ENCODE measurements around the gene ANGPTL2.

The ANGPTL2 gene

DNA sequence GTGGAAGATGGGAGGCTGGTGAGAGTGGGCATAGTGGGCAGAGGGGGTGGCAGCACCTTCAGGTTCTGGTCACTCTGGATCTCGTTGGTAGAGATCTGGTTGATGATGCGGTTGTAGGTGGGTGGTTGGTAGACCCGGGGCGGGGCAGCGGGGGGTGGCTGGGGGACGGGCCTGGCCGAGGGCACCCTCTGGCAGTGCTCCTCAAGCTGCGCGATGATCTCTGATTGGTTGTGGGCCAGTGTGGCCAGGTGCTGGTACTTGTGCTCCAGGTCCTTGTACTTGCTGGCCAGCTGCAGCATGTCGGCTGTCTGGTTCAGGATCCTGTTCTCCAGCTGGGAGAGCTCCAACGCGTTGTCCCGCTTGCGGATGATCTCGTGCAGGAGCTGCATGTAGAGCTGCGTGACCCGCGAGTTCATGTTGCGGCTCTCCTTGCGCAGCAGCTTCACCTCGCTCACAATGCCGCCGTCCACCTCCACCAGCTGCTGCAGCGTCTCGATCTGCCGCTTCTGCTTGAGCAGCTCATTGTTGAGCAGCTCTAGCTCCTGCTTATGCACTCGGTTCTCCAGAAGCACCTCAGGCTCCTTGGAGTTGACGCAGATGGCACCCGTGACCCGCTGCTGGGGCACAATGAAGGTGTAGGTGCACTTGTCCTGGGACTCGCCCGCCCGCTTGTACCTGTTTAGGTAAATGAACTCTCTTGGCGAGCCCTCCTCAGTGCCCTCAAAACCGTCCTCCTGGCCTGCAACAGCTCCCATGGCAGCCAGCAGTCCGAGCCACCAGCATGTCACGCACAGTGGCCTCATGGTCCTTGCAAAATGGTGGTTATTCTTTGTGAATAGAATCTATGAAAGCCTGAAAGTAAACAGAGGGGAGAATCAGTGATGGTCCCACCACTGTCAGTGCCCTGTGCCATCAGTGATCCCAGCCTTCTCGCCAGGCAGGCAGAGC, 14.2 kb downstream of the ANGPTL2 start:
- H3K9ac ChIP-seq (ENCODE audit: low read depth, low read length): no peak overlapping the region
- H3K27me3 ChIP-seq (ENCODE audit: insufficient read depth, low read length): no peaks in the 10 kb centered on the region
- peaks cover 6% of the 10 kb centered on the region; the same call in 1 of the 2 replicates for H3K36me3 ChIP-seq (ENCODE audit: insufficient read depth, low read depth, low read length)
- H3K4me3 ChIP-seq (ENCODE audit: low read length): no peak overlapping the region
- H3K4me1 ChIP-seq (ENCODE audit: insufficient read depth, low read length): peaks cover 19% of the 10 kb centered on the region
- no peaks in the 10 kb centered on the region for H3K9me3 ChIP-seq (ENCODE audit: insufficient read depth, low read depth, low read length)
- no peak overlapping the region for H3K27ac ChIP-seq (ENCODE audit: low read length)

DNA sequence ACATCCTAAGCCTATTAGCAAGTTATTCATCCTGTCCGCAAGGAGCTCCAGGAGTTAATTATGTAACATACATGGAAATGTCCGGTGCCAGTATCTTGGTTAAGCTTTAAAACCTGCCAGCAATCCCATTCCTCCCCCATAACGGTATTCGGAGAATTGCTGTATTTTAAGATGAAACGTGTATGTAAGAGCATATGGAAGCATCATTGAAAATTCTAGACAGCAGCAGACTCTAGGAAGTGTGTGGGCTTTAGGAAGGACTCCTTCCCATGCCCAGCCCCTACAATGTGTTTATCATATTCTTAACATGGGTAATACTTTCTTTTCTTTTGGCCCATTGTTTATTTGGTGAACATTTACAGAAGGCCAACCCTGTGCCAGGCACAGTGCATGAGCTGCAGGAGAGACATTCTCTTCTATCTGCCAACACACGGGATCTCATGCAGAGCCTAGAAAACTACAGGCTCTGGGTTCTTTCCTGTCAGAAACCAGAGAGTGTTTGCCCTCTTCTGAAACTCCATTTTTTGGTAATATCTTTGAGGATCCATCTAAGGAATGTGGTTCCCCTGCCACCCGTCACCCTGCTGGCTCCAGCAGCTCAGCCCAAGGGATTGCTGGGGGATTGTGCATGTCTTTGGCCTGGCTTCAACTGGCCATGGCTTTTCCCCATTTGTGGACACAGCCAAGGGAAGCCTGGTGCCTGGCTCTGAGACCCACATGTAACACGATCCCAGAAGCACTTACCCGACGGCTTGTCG, 15.1 kb downstream of the ANGPTL2 start:
- Histone ChIP-seq H3K27ac (ENCODE audit: low read length) (no peak overlapping the region), H3K9ac (ENCODE audit: low read depth, low read length) (no peak overlapping the region), H3K4me3 (ENCODE audit: low read length) (no peak overlapping the region), H3K9me3 (ENCODE audit: insufficient read depth, low read depth, low read length) (no peaks in the 10 kb centered on the region), H3K4me1 (ENCODE audit: insufficient read depth, low read length) (peaks cover 12% of the 10 kb centered on the region), H3K36me3 (ENCODE audit: insufficient read depth, low read depth, low read length) (peaks cover 6% of the 10 kb centered on the region; the same call in 1 of the 2 replicates), H3K27me3 (ENCODE audit: insufficient read depth, low read length) (no peaks in the 10 kb centered on the region)

GRCh38 chr9:127106466-127106855, 16.0 kb downstream of the ANGPTL2 start:
- Histone ChIP-seq H3K36me3 (ENCODE audit: insufficient read depth, low read depth, low read length) (peaks cover 6% of the 10 kb centered on the region; the same call in 1 of the 2 replicates), H3K9ac (ENCODE audit: low read depth, low read length) (no peak overlapping the region), H3K9me3 (ENCODE audit: insufficient read depth, low read depth, low read length) (no peaks in the 10 kb centered on the region), H3K27ac (ENCODE audit: low read length) (no peak overlapping the region), H3K4me3 (ENCODE audit: low read length) (no peak overlapping the region), H3K27me3 (ENCODE audit: insufficient read depth, low read length) (no peaks in the 10 kb centered on the region), H3K4me1 (ENCODE audit: insufficient read depth, low read length) (peaks cover 6% of the 10 kb centered on the region)

DNA sequence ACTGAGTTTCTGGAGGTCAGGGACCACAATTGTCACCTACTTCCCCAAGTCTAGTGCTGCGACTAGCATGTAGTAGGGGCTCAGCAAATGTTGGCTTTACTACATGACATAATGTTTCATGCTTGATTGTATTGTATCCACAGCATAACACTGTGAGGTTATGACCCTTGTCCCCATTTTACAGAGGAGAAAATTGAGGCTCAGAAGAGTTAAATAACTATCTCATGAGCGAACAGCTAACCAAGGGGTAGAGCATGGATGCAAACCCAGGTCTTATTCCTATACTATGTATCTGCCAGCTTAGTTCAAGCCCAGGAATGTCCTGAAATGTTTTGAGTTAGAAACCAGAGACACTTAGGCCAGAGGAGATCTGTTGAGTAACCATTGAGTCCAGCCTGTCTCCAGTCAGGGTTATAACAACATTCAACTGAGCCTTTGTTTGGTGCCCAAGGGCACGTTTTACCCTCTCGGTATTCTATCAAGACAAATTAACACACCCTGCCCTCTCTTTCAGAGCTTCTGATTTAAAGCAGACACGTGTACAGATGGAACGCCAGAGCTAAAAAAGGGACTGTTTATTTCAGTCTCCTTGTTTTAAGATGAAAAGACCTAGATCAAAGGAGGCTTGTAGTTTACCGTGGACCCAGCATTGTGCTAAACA, 16.5 kb downstream of the ANGPTL2 start:
- Histone ChIP-seq H3K27ac (ENCODE audit: low read length) (no peak overlapping the region), H3K27me3 (ENCODE audit: insufficient read depth, low read length) (no peaks in the 10 kb centered on the region), H3K4me1 (ENCODE audit: insufficient read depth, low read length) (0 out of 2 replicates have a peak, but pooled peaks cover 1% of the 10 kb centered on the region), H3K4me3 (ENCODE audit: low read length) (no peak overlapping the region), H3K9ac (ENCODE audit: low read depth, low read length) (no peak overlapping the region), H3K9me3 (ENCODE audit: insufficient read depth, low read depth, low read length) (no peaks in the 10 kb centered on the region), H3K36me3 (ENCODE audit: insufficient read depth, low read depth, low read length) (peaks cover 6% of the 10 kb centered on the region; the same call in 1 of the 2 replicates)

GRCh38 chr9:127104581-127105311, 17.7 kb downstream of the ANGPTL2 start:
- Histone ChIP-seq H3K4me1 (ENCODE audit: insufficient read depth, low read length) (no peaks in the 10 kb centered on the region), H3K9me3 (ENCODE audit: insufficient read depth, low read depth, low read length) (no peaks in the 10 kb centered on the region), H3K4me3 (ENCODE audit: low read length) (no peak overlapping the region), H3K9ac (ENCODE audit: low read depth, low read length) (no peak overlapping the region), H3K27ac (ENCODE audit: low read length) (no peak overlapping the region), H3K27me3 (ENCODE audit: insufficient read depth, low read length) (no peaks in the 10 kb centered on the region), H3K36me3 (ENCODE audit: insufficient read depth, low read depth, low read length) (peaks cover 6% of the 10 kb centered on the region; the same call in 1 of the 2 replicates)

GRCh38 chr9:127102788-127103187, 19.6 kb downstream of the ANGPTL2 start:
- H3K27me3 ChIP-seq (ENCODE audit: insufficient read depth, low read length): no peaks in the 10 kb centered on the region
- no peaks in the 10 kb centered on the region for H3K4me1 ChIP-seq (ENCODE audit: insufficient read depth, low read length)
- H3K9me3 ChIP-seq (ENCODE audit: insufficient read depth, low read depth, low read length): no peaks in the 10 kb centered on the region
- H3K9ac ChIP-seq (ENCODE audit: low read depth, low read length): no peak overlapping the region
- H3K4me3 ChIP-seq (ENCODE audit: low read length): no peak overlapping the region
- H3K36me3 ChIP-seq (ENCODE audit: insufficient read depth, low read depth, low read length): peaks cover 6% of the 10 kb centered on the region; the same call in 1 of the 2 replicates
- no peak overlapping the region for H3K27ac ChIP-seq (ENCODE audit: low read length)

GRCh38 chr9:127102176-127102575, 20.3 kb downstream of the ANGPTL2 start:
- Histone ChIP-seq H3K4me1 (ENCODE audit: insufficient read depth, low read length) (no peaks in the 10 kb centered on the region), H3K36me3 (ENCODE audit: insufficient read depth, low read depth, low read length) (peaks cover 6% of the 10 kb centered on the region; the same call in 1 of the 2 replicates), H3K4me3 (ENCODE audit: low read length) (no peak overlapping the region), H3K27ac (ENCODE audit: low read length) (no peak overlapping the region), H3K27me3 (ENCODE audit: insufficient read depth, low read length) (no peaks in the 10 kb centered on the region), H3K9ac (ENCODE audit: low read depth, low read length) (no peak overlapping the region), H3K9me3 (ENCODE audit: insufficient read depth, low read depth, low read length) (no peaks in the 10 kb centered on the region)

DNA sequence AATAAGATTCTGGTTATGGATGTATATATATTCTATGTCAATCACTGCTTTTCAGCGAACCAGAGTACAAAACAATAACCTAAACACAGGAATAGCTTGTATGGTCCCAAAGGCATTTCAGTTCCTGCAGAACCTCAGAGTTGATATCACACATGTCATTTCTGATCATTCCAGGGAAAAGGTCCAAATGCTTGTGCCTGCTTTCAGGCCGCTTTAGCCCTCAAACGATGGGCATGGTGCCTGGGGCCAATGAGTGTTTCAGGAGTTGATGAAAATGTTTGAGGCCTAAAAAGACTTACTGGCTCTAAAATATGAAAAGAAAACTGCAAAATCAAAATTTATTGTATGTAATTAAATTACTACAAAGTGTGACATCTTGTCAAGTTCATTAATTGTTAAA, 22.8 kb downstream of the ANGPTL2 start:
- Histone ChIP-seq H3K4me3 (ENCODE audit: low read length) (no peak overlapping the region), H3K27ac (ENCODE audit: low read length) (no peak overlapping the region), H3K4me1 (ENCODE audit: insufficient read depth, low read length) (no peaks in the 10 kb centered on the region), H3K27me3 (ENCODE audit: insufficient read depth, low read length) (no peaks in the 10 kb centered on the region), H3K9ac (ENCODE audit: low read depth, low read length) (no peak overlapping the region), H3K9me3 (ENCODE audit: insufficient read depth, low read depth, low read length) (no peaks in the 10 kb centered on the region), H3K36me3 (ENCODE audit: insufficient read depth, low read depth, low read length) (no peaks in the 10 kb centered on the region)

DNA sequence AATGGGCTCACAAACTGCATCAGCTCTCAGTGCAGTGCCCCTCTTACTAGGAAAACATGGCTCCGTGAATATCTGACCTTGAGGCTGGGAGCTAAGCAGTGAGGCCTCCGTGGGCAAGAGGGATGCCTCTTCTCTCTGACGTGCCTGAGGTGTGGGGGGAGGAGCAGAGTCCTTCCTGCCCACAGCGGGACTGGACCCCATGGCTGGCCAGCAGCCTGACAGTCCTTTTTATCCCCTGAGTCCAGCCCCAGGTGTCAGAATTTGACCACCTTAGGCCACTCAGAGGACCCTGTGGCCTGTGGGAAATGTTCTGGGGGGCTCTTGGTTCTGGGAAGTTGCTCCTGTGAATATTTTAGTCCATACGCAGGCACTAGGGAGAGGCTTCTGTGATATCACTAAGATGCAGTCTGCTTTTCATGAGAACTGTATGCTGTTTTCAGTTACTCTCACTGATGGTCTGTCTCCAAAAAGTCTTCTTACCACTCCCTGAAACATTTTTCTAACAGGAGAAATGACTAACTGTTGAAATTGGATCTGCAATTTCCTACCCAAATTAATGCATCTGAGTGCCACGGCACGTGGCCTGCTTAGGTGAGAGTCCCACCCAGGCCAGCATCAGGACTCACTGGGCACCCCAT, 23.4 kb downstream of the ANGPTL2 start:
- Histone ChIP-seq H3K9me3 (ENCODE audit: insufficient read depth, low read depth, low read length) (no peaks in the 10 kb centered on the region), H3K27me3 (ENCODE audit: insufficient read depth, low read length) (no peaks in the 10 kb centered on the region)

DNA sequence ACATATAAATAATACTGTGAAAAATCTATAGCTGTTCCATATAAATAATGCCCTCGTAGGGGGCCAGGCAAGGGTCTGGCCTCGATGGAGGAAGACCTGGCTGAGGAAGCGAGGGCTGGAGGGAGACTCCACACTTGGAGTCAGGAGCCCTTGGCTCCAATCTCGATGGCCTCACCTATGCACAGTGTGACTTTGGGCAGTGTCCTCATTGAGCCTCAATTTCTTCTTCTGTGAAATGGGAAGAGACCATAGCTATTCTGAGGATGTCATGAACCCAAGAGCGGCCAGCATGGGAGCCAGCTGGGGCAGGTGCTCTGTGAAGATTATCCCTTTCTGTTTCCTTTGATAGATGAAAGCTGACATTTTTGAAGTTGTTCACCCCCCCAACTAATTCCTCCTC, 24.8 kb downstream of the ANGPTL2 start:
- Histone ChIP-seq H3K27me3 (ENCODE audit: insufficient read depth, low read length) (no peaks in the 10 kb centered on the region), H3K9ac (ENCODE audit: low read depth, low read length) (no peak overlapping the region), H3K4me3 (ENCODE audit: low read length) (no peak overlapping the region), H3K9me3 (ENCODE audit: insufficient read depth, low read depth, low read length) (no peaks in the 10 kb centered on the region), H3K27ac (ENCODE audit: low read length) (no peak overlapping the region), H3K36me3 (ENCODE audit: insufficient read depth, low read depth, low read length) (no peaks in the 10 kb centered on the region), H3K4me1 (ENCODE audit: insufficient read depth, low read length) (no peaks in the 10 kb centered on the region)

More for the DNA sequence above, 23.4 kb downstream of the ANGPTL2 start:
- Histone ChIP-seq H3K4me3 (ENCODE audit: low read length) (no peak overlapping the region), H3K27ac (ENCODE audit: low read length) (no peak overlapping the region), H3K4me1 (ENCODE audit: insufficient read depth, low read length) (no peaks in the 10 kb centered on the region), H3K36me3 (ENCODE audit: insufficient read depth, low read depth, low read length) (no peaks in the 10 kb centered on the region), H3K9ac (ENCODE audit: low read depth, low read length) (no peak overlapping the region)
